ENCODE results near the gene PRPF40B. TPM values are rescaled to one million over a fixed set of nuclear protein-coding genes. Genes with fewer than 3 reads are reported as not detected.
"Not testable (repeated sequence)": the region's sequence is repeated elsewhere in the genome, so short reads cannot be mapped to it uniquely, and the experiment has no call there.

PRPF40B gene
- total RNA-seq, 1 donor from 2014 or later, result 12.4 TPM

DNA sequence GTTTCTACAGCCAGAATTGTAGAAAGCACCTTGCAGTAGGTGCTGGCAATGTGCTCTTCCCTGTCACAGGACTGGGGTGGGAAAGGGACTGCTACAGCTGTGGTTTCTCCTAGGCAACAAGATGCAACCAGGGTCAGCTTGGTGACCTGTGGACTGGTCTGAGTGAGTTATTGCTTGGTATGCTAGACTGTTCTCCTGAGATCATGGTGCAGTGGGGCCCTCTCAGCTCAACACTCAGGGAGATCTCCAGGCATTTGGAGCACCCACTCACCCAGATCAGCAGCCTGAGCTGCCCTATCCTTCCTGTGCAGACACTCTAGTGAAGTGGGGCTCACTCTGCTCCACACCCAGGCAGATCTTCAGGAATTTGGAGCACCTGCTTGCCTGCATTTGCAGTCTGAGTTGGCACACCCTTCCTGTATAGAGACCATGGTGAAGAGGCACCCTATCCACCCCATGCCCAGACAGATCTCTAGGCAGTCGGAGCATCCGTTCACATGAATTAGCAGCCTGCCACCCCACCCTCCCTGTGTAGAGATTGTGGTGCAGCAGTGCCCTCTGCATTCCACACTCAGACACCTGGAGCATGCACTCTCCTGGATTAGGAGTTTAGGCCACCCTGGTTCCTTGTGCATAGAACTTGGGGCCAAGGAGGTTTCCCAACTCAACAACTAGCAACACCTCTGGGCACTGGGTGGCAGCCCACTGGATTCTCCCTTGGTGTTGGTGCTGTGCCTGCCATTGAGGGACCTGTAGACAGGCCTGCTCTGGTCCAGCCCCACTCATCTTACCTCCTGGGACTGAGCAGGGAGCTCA, 14.1 kb upstream of the PRPF40B start:
- DNase-seq (ENCODE audit: low read depth), result no peak

- no peak for DNase-seq (ENCODE audit: low read depth)
These were observed 13.5 kb upstream of the PRPF40B start for GRCh38 chr12:49609875-49610154.

GRCh38 chr12:49610785-49611184, 12.6 kb upstream of the PRPF40B start:
- DNase-seq (ENCODE audit: low read depth), result not testable (repeated sequence)

DNA sequence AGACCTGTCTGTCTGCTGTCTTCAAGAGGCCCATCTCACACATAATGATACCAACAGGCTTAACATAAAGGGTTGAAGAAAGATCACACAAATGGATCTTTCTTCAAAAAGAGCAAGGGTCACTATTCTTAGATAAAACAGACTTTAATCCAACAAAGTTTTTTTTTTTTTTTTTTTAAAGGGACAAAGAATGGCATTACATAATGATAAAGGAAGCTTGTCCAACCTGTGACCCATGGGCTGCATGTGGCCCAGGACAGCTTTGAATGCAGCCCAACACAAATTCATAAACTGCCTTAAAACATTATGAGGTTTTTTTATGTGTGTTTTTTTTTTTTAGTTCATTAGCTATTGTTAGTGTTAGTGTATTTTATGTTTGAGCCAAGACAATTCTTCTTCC, 11.2 kb upstream of the PRPF40B start:
- DNase-seq (ENCODE audit: low read depth), result no peak

DNA sequence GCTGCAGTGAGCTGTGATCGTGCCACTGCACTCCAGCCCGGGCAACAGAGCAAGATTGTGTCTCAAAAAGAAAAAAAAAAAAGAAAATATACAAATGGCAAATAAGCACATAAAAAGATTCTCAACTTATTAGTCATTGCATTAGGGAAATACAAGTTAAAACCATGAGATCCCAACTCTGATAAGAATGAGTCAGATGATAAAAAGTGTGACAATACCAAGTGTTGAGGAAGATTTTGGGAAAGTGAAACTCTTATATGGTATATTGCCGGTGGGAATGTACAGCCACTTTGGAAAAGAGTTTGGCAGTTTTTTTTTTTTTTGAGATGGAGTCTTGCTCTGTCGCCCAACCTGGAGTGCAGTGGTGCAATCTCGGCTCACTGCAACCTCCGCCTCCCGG, 7.6 kb upstream of the PRPF40B start:
- DNase-seq (ENCODE audit: low read depth), result no peak

DNA sequence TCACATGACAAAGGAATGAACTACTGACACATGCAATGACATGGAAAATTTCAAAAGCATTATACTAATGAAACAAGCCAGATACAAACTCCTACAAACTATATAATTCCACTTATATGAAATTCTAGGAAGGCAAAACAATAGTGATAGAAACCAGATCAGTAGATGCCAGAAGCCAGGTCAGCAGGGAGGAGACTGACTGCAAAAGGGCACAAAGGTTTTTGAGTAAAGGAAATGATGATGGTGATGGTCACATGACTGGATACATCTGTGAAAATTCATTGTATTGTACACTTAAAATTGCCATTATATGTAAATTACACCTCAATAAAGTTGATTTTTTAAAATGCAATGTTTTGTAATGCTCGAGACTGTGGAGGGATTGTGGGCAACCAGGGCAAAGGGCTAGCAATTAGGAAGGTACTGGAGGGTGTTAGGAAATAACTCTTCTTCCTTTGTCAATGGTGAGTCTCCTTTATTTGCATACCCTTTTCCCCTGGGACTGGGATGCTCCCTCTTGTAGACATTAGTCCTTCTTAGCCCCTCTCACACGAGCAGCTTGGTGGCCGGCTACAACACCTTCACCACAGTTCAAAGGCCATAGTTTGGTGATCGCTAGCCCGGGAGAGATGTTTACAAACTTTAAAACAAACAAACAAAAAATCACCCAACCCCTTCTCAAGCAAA, 6.7 kb upstream of the PRPF40B start:
- DNase-seq (ENCODE audit: low read depth), result no peak

DNA sequence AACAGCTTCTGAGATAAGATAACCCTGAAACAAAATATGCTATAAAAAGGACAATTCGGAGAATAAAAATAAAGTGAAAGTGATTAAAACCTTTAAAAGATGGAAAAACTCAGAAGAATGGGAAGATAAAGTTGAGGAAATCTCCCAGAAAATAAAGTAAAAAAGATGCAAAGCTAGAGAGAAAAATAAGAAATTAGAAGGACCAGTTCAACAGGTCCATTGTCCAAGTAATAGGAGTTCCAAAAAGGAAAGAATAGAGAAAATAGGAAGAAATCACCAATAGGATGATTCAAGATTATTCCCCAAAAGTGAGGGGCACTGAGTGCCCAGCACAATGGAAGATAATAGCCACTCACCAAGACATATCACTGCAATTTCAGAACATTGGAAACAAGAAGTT, 4.8 kb upstream of the PRPF40B start:
- DNase-seq (ENCODE audit: low read depth), result no peak

GRCh38 chr12:49619286-49619685, 4.1 kb upstream of the PRPF40B start:
- no peak for DNase-seq (ENCODE audit: low read depth)

DNA sequence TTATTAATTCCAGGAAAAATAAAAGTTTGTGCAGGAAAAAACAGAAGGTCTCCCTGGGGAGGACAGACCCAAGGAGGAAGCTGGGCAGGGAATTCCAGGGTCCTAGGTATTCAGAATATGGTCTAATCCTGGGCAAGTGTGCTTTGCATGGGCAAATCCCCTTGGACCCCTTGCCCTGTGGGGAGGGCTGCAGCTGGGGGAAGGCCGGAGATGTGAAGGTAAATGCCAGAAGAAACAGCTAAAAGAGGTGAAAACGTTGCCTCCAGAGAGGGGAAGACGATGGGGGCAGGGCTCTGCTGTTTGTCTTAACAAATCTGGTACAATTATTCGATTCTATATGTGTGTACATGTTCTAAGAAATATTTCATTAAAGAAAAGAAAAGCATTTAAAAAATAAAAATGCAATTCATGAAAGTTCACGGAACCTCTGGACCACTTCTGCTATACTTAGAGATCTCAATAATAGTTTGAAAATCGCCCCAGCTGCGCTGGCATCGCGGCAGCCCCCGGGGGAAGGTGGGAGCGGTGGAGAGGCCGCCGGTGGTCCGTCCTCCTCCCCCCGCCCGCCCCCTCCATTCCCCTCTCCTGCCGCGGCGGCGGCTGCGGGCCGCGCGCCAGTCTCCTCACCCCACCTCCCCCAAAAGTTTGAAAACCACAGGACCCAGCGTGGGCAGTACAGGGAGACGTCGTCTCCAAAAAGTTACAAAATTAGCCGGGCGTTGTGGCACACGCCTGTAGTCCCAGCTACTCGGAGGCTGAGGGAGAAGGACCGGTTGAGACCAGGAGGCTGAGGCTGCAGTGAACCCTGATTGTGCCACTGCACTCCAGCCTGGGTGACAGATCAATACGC, 1.5 kb upstream of the PRPF40B start:
- no peak for DNase-seq (ENCODE audit: low read depth)

- peak; percentile 31 for DNase-seq (ENCODE audit: low read depth)
These were observed 740 bp upstream of the PRPF40B start for GRCh38 chr12:49622501-49623141.

DNA sequence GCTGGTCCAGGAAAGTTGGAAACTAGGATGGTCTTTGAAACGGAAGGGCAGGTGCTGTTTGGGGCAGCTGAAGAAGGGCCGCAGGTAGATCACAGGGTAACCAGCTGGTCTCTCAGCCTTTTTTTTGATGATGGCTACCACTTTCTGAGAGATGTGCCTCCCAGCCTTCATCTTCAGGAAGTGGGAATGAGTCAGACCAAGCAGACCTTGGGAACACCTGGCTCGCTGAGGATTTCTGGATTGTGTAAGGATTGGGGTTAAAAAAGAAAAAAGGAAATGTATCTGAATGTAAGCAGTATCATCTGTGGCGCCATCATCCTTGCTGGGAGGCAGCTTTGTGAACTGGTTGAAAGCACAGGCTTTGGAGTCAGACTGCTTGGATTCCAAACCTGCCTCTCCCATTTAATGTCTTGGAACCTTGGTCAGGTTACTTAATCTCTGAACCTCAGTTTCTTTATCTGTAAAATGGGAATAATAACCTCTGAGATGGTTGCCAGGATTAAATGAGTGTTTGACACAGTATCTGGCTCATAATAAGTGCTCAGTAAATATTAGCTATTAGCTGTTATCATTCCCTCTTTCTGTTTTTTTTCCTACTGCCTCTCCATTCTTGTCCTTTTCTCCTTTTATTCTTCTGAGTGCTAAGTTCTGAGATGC, 1.7 kb downstream of the PRPF40B start:
- DNase-seq (ENCODE audit: low read depth), result no peak

DNA sequence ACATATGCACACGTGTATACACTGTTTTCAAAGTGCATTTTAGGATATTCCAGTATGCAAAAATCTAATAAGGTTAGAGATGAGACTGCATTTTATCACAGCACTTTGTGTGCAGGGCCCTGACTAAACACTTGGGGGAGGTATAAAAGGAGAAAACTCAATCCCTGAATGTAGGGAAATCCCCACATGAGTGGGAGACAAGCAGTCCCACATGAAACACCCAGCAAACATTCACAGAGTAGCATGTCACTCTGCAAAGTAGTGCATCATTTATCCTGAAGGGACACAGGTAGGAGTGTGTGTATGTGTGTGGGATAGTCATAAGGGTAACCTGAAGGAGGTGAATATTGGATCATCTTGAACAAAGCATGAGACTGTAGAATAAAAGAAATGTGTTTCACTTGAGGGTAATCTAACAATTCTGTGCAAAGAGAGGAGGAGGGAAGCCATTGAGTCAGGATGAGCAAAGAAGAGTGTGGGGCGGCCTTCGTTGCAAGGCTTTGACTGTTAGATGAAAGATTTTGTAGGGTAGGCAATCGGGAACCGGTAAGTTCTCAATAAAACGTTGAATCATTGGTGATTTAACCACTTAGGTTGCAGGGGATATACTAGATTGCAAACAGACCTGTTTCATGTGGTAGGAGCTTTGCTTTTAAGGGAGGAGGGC, 2.9 kb downstream of the PRPF40B start:
- no peak for DNase-seq (ENCODE audit: low read depth)

- DNase-seq (ENCODE audit: low read depth), result no peak
These were observed 3.5 kb downstream of the PRPF40B start for GRCh38 chr12:49626836-49627235.

DNA sequence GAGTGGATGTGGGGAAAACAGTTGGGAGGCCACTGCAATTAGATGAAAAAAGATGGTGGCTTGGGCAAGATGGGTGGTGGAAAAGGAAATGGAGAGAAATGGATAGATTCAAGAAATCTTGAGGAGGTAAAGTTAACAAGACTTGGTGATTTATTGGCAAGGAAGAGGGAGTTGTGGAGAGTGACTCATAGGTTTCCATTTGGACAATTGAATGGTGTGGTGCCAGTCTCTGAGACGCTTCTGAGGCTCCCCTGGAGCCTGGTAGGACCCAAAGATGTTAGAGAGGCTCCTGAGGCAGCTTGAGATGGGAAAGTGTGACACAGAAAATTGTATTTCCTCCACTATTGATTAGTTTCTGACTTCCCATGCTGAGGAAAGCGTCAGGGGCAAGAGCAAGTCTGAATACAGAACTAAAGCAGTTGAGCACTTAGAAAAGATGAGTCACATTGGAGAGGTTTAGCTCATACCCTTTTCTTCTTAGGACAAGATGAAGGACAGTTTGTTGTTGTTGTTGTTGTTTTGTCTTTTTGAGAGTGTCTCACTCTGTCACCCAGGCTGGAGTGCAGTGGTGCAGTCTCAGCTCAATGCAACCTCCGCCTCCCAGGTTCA, 4.5 kb downstream of the PRPF40B start:
- peak; percentile 46 for DNase-seq (ENCODE audit: low read depth)

GRCh38 chr12:49631336-49631907, 8.1 kb downstream of the PRPF40B start:
- no peak for DNase-seq (ENCODE audit: low read depth)

GRCh38 chr12:49632401-49632800, 9.0 kb downstream of the PRPF40B start:
- no peak for DNase-seq (ENCODE audit: low read depth)

DNA sequence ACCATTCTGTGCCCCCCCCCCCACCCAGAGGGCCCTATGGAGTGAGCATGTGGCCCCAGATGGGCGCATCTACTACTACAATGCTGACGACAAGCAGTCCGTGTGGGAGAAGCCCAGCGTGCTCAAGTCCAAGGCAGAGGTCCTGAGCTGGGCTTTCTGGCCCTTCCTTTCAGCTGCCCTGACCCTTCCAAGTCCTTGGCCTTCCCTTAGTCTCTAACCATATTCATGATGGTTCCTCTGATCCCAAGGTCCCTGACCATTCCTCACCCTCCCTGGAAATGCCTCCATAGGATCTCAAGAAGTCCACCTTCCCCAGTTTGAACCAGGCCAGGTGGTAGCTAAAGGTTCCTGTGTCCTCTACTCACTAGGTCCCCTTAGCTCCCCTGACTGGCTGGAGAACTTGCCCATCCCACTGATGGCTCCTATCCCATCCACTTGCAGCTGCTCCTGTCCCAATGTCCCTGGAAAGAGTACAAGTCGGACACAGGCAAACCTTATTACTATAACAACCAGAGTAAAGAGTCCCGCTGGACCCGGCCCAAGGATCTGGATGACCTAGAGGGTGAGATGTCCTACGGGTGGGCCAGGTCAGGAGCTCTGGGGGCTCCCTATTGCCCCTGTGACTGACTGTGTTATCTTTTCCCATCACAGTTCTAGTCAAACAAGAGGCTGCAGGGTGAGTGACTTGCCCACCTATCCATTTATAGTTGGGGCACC, 9.8 kb downstream of the PRPF40B start:
- no peak for DNase-seq (ENCODE audit: low read depth)

DNA sequence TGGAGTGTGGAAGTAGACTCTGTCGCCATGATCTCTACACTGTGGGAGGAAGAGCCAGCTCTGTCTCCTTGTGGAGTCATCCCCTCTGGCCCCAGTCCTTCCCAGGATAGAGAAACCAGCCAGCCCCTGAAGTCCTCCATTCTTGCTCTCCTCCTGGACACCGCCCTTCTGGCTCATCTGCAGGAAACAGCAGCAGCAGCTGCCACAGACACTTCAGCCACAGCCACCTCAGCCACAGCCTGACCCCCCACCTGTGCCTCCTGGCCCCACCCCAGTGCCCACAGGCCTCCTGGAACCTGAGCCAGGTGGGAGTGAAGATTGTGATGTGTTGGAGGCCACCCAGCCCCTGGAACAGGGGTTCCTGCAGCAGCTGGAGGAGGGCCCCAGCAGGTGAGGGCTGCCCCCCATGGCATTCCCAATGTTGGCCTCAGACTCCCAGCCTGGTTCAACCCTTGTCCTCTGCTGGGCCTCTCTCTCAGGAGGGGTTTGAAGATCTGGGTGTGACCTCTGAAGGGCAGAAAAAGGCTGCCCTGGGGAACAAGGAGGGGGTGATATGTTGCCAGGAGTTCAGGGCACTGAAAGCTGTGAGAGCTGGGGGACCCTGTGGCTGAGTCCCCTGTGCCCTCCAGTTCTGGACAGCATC, 10.5 kb downstream of the PRPF40B start:
- peak; percentile 16 for DNase-seq (ENCODE audit: low read depth)

DNA sequence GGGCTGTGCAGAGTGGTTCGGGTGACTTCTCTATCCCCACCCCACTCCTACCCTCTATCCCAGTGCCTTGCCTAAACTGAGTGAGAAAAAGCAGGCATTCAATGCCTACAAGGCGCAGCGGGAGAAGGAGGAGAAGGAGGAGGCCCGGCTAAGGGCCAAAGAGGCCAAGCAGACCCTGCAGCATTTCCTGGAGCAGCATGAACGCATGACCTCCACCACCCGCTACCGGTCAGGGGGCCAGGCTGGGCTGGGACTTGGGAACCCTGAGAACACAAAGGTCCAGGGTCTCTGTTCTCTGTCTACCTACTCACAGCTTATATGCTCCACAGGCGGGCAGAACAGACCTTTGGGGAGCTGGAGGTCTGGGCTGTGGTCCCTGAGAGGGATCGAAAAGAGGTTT, 11.7 kb downstream of the PRPF40B start:
- no peak for DNase-seq (ENCODE audit: low read depth)
